Measurements from ENCODE around the gene PLA2G2C. TPM values are rescaled to one million over a fixed set of nuclear protein-coding genes. Genes with fewer than 3 reads are reported as not detected.

Gene PLA2G2C
- total and polyA plus RNA-seq, 2 of the 8 experiments (the other 6 are each of a cell fraction or from before 2014, with no cell fraction given), result not detected

DNA sequence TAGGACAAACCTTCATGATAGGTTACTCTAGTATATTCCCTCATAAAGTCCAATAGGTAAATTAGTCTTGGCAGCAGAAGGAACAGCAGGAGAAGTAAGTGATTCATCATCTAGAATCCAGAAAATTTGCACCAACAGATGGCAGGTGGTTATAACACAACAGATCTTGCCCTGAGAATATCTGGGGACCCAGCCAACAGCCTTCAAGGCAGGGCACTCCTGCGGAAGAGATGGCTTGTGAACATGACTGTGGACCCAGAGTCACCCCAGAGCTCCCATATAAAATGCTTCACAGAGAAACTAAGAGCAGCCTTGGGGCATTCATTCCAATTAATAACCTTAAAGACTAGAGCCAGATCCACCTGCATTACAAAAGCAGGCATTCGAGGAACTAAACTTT is 7.9 kb upstream of the PLA2G2C start:
- Histone ChIP-seq H3K4me3 (ENCODE audit: extremely low read depth in 1 of 4, insufficient read depth in 2 of 4, low read depth in 3 of 4, low read length in 4 of 4) (no peak overlapping the region; a peak in 1 of 8 replicates), H3K27me3 (replicated peaks in 1 of 4; ENCODE audit: control insufficient read depth in 3 of 4, extremely low read depth in 1 of 4, insufficient read depth in 3 of 4, low read length in 3 of 4) (peaks cover 0 to 2% (median 0%) of the 10 kb centered on the region in 4 experiments; a peak in 2 of 7 replicates), H3K27ac (ENCODE audit: low read depth, low read length) (no peak overlapping the region), H3K9me3 (ENCODE audit: insufficient read depth in 2 of 2, low read depth in 1 of 2, low read length in 1 of 2) (no peaks in the 10 kb centered on the region), H3K23me2 (ENCODE audit: low read depth, low read length) (no peaks in the 10 kb centered on the region), H2BK12ac (ENCODE audit: low read depth, low read length) (no peak overlapping the region), H4K5ac (ENCODE audit: insufficient read length, low read depth, low read length) (no peak overlapping the region), H4K91ac (replicated peaks; ENCODE audit: insufficient read length, low read length) (no peak overlapping the region), H3K36me3 (ENCODE audit: control insufficient read depth in 2 of 4, insufficient read depth in 4 of 4, low read length in 3 of 4) (no peaks in the 10 kb centered on the region), H4K20me1 (replicated peaks in 1 of 2; ENCODE audit: control insufficient read depth in 1 of 2, insufficient read depth in 2 of 2, low read length in 2 of 2) (no peaks in the 10 kb centered on the region), H3K56ac (replicated peaks; ENCODE audit: insufficient read length, low read depth, low read length) (no peak overlapping the region), H4K8ac (ENCODE audit: extremely low read depth, insufficient read depth, low read length) (no peak overlapping the region), H2AK5ac (ENCODE audit: low read depth, low read length) (no peak overlapping the region), H2BK5ac (ENCODE audit: low read depth, low read length) (no peak overlapping the region), H2BK15ac (ENCODE audit: low read length) (no peak overlapping the region), H2BK20ac (ENCODE audit: low read length) (no peak overlapping the region), H3K9ac (replicated peaks in 1 of 4; ENCODE audit: extremely low read depth in 1 of 4, low read depth in 3 of 4, low read length in 3 of 4) (no peak overlapping the region), H3K14ac (ENCODE audit: insufficient read length) (no peak overlapping the region), H3K79me2 (ENCODE audit: control insufficient read depth in 1 of 2, insufficient read depth in 2 of 2, low read length in 2 of 2) (no peaks in the 10 kb centered on the region), H3K4me1 (replicated peaks in 1 of 4; ENCODE audit: control insufficient read depth in 3 of 4, insufficient read depth in 4 of 4, low read length in 3 of 4) (peaks cover 0 to 8% (median under 1%) of the 10 kb centered on the region in 4 experiments; a peak in 4 of 7 replicates), H3K4me2 (ENCODE audit: insufficient read depth in 1 of 2, low read depth in 2 of 2, low read length in 2 of 2) (no peak overlapping the region), H3K18ac (ENCODE audit: extremely low read depth, low read length) (no peak overlapping the region), H3K23ac (ENCODE audit: insufficient read length) (no peak overlapping the region), H2BK120ac (replicated peaks; ENCODE audit: low read depth, low read length) (no peak overlapping the region), H2AFZ (ENCODE audit: low read length) (no peak overlapping the region), H3K4ac (replicated peaks; ENCODE audit: insufficient read length, low read depth, low read length) (no peak overlapping the region), H3K79me1 (ENCODE audit: low read depth, low read length) (no peaks in the 10 kb centered on the region)
- FAIRE-seq (no peak), DNase-seq (ENCODE audit: low read depth in 1 of 2, low spot score in 2 of 2) (no peak)
- ChIA-PET CTCF (ENCODE audit: partially characterized antibody) (interaction anchor here (0.8 to 9.3 kb wide), 23 partner anchors 12 to 300 kb away, joined by 3 to 90 read pairs (median 4); no protein-coding TSS in a partner anchor), POLR2A (ENCODE audit: partially characterized antibody) (interaction anchor here (1.2 kb wide), 1 partner anchor 11 kb away, joined by 3 read pairs; no protein-coding TSS in a partner anchor)
- 63% methylated on average over 2 of the region's 2 CpGs; no CpG with 5 or more reads in 1 of the 2 experiments for WGBS, 2 experiments (ENCODE audit: extremely low coverage in 1 of 2, insufficient coverage in 1 of 2, insufficient read length in 1 of 2, insufficient replicate concordance in 2 of 2, low coverage in 1 of 2, low lambda C conversion rate in 2 of 2, missing lambda C conversion rate in 1 of 2)
- TF ChIP-seq ASH2L (IDR thresholded peaks at IDR 0.05; ENCODE audit: low read length) (no peak), KDM5A (IDR thresholded peaks at IDR 0.05; ENCODE audit: low read length) (no peak), EGR1 (IDR thresholded peaks at IDR 0.05; ENCODE audit: borderline replicate concordance, low read depth, low read length) (no peak), SAP30 (IDR thresholded peaks at IDR 0.05; ENCODE audit: insufficient read depth, insufficient replicate concordance, low read length) (no peak), RNF2 (IDR thresholded peaks at IDR 0.05; ENCODE audit: borderline replicate concordance, low read depth, low read length, missing control alignments, poor library complexity, severe bottlenecking) (no peak), TAF1 (IDR thresholded peaks at IDR 0.05; ENCODE audit: low read depth, low read length) (no peak), GABPA (IDR thresholded peaks at IDR 0.05; ENCODE audit: borderline replicate concordance, insufficient read depth, low read length) (no peak), HDAC6 (IDR thresholded peaks at IDR 0.05; ENCODE audit: low read depth, low read length) (no peak), SP2 (IDR thresholded peaks at IDR 0.05; ENCODE audit: low read length) (no peak), YY1 (IDR thresholded peaks at IDR 0.05; ENCODE audit: low read depth, low read length) (no peak), POLR2A (IDR thresholded peaks at IDR 0.05; ENCODE audit: control extremely low read depth in 1 of 2, low read depth in 2 of 2, low read length in 2 of 2) (no peak)
- TF ChIP-seq, protein P1, sequence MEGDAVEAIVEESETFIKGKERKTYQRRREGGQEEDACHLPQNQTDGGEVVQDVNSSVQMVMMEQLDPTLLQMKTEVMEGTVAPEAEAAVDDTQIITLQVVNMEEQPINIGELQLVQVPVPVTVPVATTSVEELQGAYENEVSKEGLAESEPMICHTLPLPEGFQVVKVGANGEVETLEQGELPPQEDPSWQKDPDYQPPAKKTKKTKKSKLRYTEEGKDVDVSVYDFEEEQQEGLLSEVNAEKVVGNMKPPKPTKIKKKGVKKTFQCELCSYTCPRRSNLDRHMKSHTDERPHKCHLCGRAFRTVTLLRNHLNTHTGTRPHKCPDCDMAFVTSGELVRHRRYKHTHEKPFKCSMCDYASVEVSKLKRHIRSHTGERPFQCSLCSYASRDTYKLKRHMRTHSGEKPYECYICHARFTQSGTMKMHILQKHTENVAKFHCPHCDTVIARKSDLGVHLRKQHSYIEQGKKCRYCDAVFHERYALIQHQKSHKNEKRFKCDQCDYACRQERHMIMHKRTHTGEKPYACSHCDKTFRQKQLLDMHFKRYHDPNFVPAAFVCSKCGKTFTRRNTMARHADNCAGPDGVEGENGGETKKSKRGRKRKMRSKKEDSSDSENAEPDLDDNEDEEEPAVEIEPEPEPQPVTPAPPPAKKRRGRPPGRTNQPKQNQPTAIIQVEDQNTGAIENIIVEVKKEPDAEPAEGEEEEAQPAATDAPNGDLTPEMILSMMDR (IDR thresholded peaks at IDR 0.05; ENCODE audit: control extremely low read depth in 1 of 3, insufficient read depth in 1 of 3, low read depth in 1 of 3, low read length in 3 of 3), result no peak

All from H1 (cell line).